Upper lobe of left lung (tissue), 6 donors: ENCODE data around the gene HSD17B10. TPM values are rescaled to one million over a fixed set of nuclear protein-coding genes. Genes with fewer than 3 reads are reported as not detected.

Source experiments
- ATAC-seq, 2 donors: fragments of 200-7000 bp; cut with Tn5 transposase; one replicate each; pipeline ENCODE4 v1.9.1; 2022; ENCODE audit warnings: mild to moderate bottlenecking in 2 of 2, moderate library complexity in 2 of 2; ENCODE audit not compliant: low FRiP score in 2 of 2
- DNase-seq, 2 donors: peaks; one replicate each; pipeline ENCODE4 v3.0.0-alpha.2; 2019 to 2020
- H3K27ac ChIP-seq, 4 donors: fragments of 200-600 bp; sonication (generic); one replicate each; pipeline ENCODE4 v1.5.1; 2016 to 2019
- H3K27me3 ChIP-seq, 4 donors: fragments of 200-600 bp; sonication (generic); one replicate each; pipeline ENCODE4 v1.5.1; 2017 to 2019
- H3K36me3 ChIP-seq, 4 donors: fragments of 200-600 bp; sonication (generic); one replicate each; pipeline ENCODE4 v1.5.1; 2016 to 2019
- H3K4me1 ChIP-seq, 4 donors: fragments of 200-600 bp; sonication (generic); one replicate each; pipeline ENCODE4 v1.5.1; 2018 to 2019
- H3K4me3 ChIP-seq, 4 donors: fragments of 200-600 bp; sonication (generic); one replicate each; pipeline ENCODE4 v1.5.1; 2017 to 2019; ENCODE audit warnings: mild to moderate bottlenecking in 2 of 4, moderate library complexity in 1 of 4
- H3K9me3 ChIP-seq, 4 donors: fragments of 200-600 bp; sonication (generic); one replicate each; pipeline ENCODE4 v1.5.1; 2018 to 2019
- CTCF ChIP-seq, 6 experiments: fragments of 450-650 bp in 4 of 6; fragments of 200-600 bp in 2 of 6; sonication (generic) in 2 of 6; IDR thresholded peaks; one replicate each; pipeline ENCODE4 v1.5.1; 2016 to 2019; ENCODE audit warnings: antibody characterized with exemption in 6 of 6
- EP300 ChIP-seq, 4 donors: sonication (generic); formaldehyde crosslinking; IDR thresholded peaks; one replicate each; pipeline ENCODE4 v1.5.1; 2017; ENCODE audit warnings: antibody characterized with exemption in 4 of 4, control low read depth in 2 of 4
- POLR2A ChIP-seq, 4 donors: fragments of 450-650 bp; IDR thresholded peaks; one replicate each; pipeline ENCODE4 v1.5.1; 2016 to 2017; ENCODE audit warnings: antibody characterized with exemption in 4 of 4, mild to moderate bottlenecking in 2 of 4
- POLR2AphosphoS5 ChIP-seq, 2 donors: sonication (generic); formaldehyde crosslinking; IDR thresholded peaks; one replicate each; pipeline ENCODE4 v1.5.1; 2017; ENCODE audit warnings: antibody characterized with exemption in 2 of 2
- WGBS, 2 donors: methylation state at CpG; one replicate each; pipeline ENCODE4 v1.1.5; 2017 to 2018; 5-methylcytosine and 5-hydroxymethylcytosine counted together
- total RNA-seq, 6 donors: library from RNA; depleted of rRNA in 4 of 6; stranded (reverse); fragments of >200 nt in 4 of 6; gene quantifications; one replicate each; pipeline versions ENCODE4 v1.1.0 to v1.2.1, GENCODE V29; 2016 to 2021
- donor health status: DM: no; HTN: no; CAD: no; lungs with moderate emphysema.
- donor health status: DM: no; HTN: yes; CAD: no; lungs with severe emphysema.

The HSD17B10 gene
- total RNA-seq, 6 donors from 2014 or later, result 7.3 to 71.3 (median 45.3) TPM

GRCh38 chrX:53442322-53442631, 8.1 kb upstream of the HSD17B10 start:
- H3K4me1 ChIP-seq, result peaks cover 0 to 15% (median 4%) of the 10 kb centered on the region in 4 donors
- WGBS, 2 donors, result 17% methylated on average over 1 of the region's 1 CpG; no CpG with 5 or more reads in 1 of the 2 donors
- no peaks in the 10 kb centered on the region for H3K9me3 ChIP-seq
- H3K36me3 ChIP-seq, result no peaks in the 10 kb centered on the region
- H3K27ac ChIP-seq, result peak overlapping the region in 2 of 4 donors; percentile 71 to 87
- ATAC-seq (no peak), DNase-seq (peak in 1 of 2 donors; percentile 33)
- peak overlapping the region in 3 of 4 donors; percentile 30 to 53 (median 45) for H3K4me3 ChIP-seq
- peaks cover 0 to 6% (median 0%) of the 10 kb centered on the region in 4 donors for H3K27me3 ChIP-seq
- TF ChIP-seq EP300 (IDR thresholded peaks at IDR 0.05), result no peak
- no peak for TF ChIP-seq POLR2A (IDR thresholded peaks at IDR 0.05)
- no peak for TF ChIP-seq POLR2AphosphoS5 (IDR thresholded peaks at IDR 0.05)
- no peak for TF ChIP-seq CTCF (IDR thresholded peaks at IDR 0.05)

- peaks cover 0 to 6% (median 0%) of the 10 kb centered on the region in 4 donors for H3K27me3 ChIP-seq
- WGBS, 2 donors, result 4 to 16% methylated on average over 5 to 44 of the region's 44 CpGs
- no peaks in the 10 kb centered on the region for H3K36me3 ChIP-seq
- H3K4me1 ChIP-seq, result peaks cover 0 to 15% (median 4%) of the 10 kb centered on the region in 4 donors
- H3K27ac ChIP-seq, result peak overlapping the region in 3 of 4 donors; percentile 71 to 87 (median 73)
- H3K4me3 ChIP-seq, result peak overlapping the region in 3 of 4 donors; percentile 30 to 53 (median 45)
- peak; percentile 81 to 92 for ATAC-seq
- TF ChIP-seq POLR2A (IDR thresholded peaks at IDR 0.05) (peak in 1 of 4 donors; percentile 39), CTCF (IDR thresholded peaks at IDR 0.05) (no peak), POLR2AphosphoS5 (IDR thresholded peaks at IDR 0.05) (peak in 1 of 2 donors; percentile 56)
- DNase-seq, result peak; percentile 88 to 94
- H3K9me3 ChIP-seq, result no peaks in the 10 kb centered on the region
These were observed 7.6 kb upstream of the HSD17B10 start for GRCh38 chrX:53441531-53442321.

GRCh38 chrX:53440621-53441517, 6.7 kb upstream of the HSD17B10 start:
- peaks cover 0 to 6% (median 0%) of the 10 kb centered on the region in 4 donors for H3K27me3 ChIP-seq
- H3K36me3 ChIP-seq, result no peaks in the 10 kb centered on the region
- TF ChIP-seq POLR2AphosphoS5 (IDR thresholded peaks at IDR 0.05), result peak; percentile 26 to 55
- peak in 1 of 4 donors; percentile 26 for TF ChIP-seq POLR2A (IDR thresholded peaks at IDR 0.05)
- TF ChIP-seq EP300 (IDR thresholded peaks at IDR 0.05), result no peak
- no peak for TF ChIP-seq CTCF (IDR thresholded peaks at IDR 0.05)
- peak overlapping the region; percentile 65 to 87 (median 72) for H3K27ac ChIP-seq
- peaks cover 0 to 15% (median 4%) of the 10 kb centered on the region in 4 donors for H3K4me1 ChIP-seq
- ATAC-seq (peak; percentile 42 to 90), DNase-seq (peak in 1 of 2 donors; percentile 83)
- peak overlapping the region in 3 of 4 donors; percentile 30 to 53 (median 45) for H3K4me3 ChIP-seq
- 13 to 24% methylated on average over 12 to 38 of the region's 39 CpGs for WGBS, 2 donors
- H3K9me3 ChIP-seq, result no peaks in the 10 kb centered on the region

- no peaks in the 10 kb centered on the region for H3K36me3 ChIP-seq
These were observed 5.9 kb upstream of the HSD17B10 start for GRCh38 chrX:53440101-53440500.

More at GRCh38 chrX:53440101-53440500, 5.9 kb upstream of the HSD17B10 start:
- Histone ChIP-seq H3K4me3 (peak overlapping the region in 3 of 4 donors; percentile 30 to 53 (median 45)), H3K4me1 (peaks cover 0 to 15% (median 4%) of the 10 kb centered on the region in 4 donors), H3K27ac (peak overlapping the region; percentile 65 to 87 (median 72)), H3K27me3 (peaks cover 0 to 6% (median 0%) of the 10 kb centered on the region in 4 donors), H3K9me3 (no peaks in the 10 kb centered on the region)
- ATAC-seq (no peak), DNase-seq (no peak)
- 64 to 81% methylated on average over 4 to 5 of the region's 5 CpGs for WGBS, 2 donors
- TF ChIP-seq POLR2AphosphoS5 (IDR thresholded peaks at IDR 0.05), result no peak
- TF ChIP-seq EP300 (IDR thresholded peaks at IDR 0.05), result no peak
- TF ChIP-seq POLR2A (IDR thresholded peaks at IDR 0.05), result no peak
- TF ChIP-seq CTCF (IDR thresholded peaks at IDR 0.05), result no peak
